T-helper 1 cell treated with Interleukin-12 subunit alpha and Interleukin-12 subunit beta and Interleukin-4 antibody, amounts not matched to agents 30 ng/mL and 1 ng/mL, for 36 hours (primary cell): Measurements from ENCODE around the gene ZDHHC11. TPM values are rescaled to one million over a fixed set of nuclear protein-coding genes. Genes with fewer than 3 reads are reported as not detected.
"Not testable (repeated sequence)": the region's sequence is repeated elsewhere in the genome, so short reads cannot be mapped to it uniquely, and the experiment has no call there.

Experiments
- intact Hi-C: fragments of 100-400 bp; cut with micrococcal nuclease; formaldehyde crosslinking; loops from one replicate; pipeline ENCODE4 v1.15.1; 2024
- total RNA-seq: library from RNA; stranded (reverse); gene quantifications from 2 replicates; pipeline ENCODE4 v1.2.3, GENCODE V29; 2022

ZDHHC11 gene
- total RNA-seq, 1 donor from 2014 or later = 26.9 TPM

GRCh38 chr5:763397-763796, 87.4 kb downstream of the ZDHHC11 start:
- intact Hi-C loops = no loop called here

GRCh38 chr5:762996-763395, 87.8 kb downstream of the ZDHHC11 start:
- intact Hi-C loops = not testable (repeated sequence)

DNA sequence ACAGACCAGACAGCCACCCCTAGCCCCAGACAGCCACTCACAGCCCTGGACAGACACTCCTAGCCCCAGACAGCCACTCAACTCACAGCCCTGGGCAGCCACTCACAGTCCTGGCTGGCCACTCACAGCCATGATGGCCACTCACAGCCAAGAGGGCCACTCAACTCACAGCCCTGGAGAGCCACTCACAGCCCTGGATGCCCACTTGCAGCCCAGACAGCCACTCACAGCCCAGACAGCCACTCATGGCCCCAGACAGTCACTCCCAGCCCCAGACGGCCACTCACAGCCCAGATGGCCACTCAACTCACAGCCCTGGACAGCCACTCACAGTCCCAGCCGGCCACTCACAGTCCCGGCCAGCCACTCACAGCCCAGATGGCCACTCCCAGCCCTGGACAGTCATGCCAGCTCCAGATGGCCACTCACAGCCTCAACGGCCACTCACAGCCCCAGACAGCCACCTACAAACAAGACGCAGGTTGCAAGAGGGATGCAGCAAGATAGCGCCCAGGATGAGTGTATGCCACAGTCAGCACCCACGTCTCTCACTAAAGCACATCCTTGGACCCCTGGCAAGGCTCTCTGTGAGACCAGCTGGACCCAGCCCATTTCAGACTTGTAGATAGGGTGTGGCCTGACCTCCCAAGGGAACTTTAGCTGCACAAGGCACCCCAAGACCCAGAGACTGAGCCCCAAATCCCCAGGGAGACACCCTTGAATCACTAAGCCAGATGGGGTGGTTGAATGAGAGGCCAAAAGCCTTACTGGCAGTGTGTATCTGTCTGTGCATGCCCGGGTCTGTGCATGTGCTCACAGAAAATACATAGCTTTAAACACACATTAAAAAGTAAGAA, 88.7 kb downstream of the ZDHHC11 start:
- intact Hi-C loops = no loop called here

DNA sequence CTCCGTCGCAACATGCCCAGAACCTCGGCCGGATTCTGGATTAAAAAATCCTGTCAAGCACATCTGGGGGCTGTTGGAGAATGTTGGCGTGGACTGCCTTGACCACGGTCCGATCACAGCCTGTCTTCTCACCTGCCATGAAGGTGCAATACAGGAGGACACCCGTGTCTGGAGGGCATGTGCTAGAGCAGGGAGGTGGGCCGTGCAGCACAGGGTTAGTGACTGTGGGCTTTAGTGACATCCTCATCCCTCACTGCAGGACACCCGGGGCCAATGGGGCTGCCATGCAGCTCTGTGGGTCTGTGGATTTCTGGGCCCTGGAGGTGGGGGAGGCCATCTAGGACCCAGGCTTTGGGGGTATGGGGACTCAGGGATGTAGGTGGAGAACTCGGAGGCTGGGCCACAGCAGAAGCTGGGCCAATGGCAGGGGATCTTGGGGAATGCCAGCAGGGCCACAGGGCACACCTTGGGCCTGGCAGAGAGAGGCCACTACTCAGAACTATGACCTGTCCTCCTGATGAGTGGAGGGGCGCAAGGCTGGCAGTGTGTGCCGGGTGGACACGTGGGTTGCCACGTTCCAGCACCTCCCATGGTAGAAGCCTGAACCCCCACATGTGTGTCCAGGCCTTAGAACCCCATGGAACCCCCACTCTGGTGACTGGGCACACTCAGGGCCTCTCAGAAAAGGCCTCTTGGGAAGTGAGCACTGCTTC, 89.6 kb downstream of the ZDHHC11 start:
- intact Hi-C loops = no loop called here

- intact Hi-C loops = no loop called here
Measured at GRCh38 chr5:760363-761058, 90.3 kb downstream of the ZDHHC11 start.

DNA sequence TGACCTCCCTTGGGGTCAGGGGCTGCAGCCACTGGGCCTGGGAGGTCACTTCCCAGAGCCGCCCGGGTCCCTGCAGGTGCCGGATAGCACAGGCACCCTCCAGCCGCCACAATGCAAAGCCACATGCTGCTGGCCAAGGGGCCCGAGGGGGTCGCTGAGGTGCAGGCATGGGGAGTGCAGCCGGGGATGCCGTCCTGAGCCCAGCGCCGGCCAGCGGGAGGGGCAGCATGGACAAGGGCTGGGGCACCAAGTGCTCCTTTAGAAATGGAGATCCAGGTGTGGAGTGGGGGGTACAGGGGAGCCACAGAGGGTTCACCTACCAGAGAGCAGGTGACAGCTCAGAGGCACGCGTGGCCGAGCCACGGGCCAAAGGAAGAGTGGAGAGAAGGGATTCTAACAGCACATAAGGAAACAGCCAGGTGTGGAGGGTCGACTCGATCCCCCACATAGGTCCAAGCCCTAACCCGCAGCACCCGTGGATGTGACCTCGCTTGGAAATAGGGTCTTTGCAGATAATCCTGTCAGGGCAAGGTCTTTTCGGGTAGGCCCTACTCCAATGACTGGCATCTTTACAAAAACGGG, 90.9 kb downstream of the ZDHHC11 start:
- intact Hi-C loops = loop anchor here (5.0 kb wide), 1 partner anchor 87 kb away; no protein-coding TSS in a partner anchor

DNA sequence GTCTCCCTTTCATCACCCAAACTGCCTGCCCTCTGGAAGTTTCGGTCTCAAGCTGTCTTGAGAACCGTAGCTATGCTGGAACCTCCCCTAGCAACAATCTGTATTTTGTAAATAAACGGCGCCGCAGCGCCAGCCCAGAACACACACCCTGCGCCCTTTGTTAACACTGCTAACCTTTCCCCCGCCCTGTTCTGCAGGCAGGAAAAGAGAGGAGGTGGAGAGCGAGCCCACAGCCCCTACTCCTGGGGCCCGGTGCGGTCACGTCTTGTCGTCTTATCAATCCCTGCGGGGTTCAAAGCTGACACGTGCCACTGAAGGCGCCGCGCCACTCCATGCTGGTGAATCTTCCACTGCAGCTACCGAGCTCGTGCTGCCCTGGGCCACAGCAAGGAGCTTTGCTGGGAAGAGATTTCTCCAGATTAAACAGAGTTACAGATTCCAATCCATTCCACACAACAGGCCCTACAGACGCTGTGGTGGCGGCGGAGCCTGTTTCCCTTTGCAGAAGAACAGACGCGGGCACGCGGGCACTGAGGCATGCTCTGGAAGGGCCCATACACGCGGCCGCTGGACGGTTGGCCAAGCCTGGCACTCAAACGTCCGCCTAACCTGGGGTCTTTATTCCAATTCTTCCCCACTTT, 91.6 kb downstream of the ZDHHC11 start:
- intact Hi-C loops = loop anchor here (5.0 kb wide), 1 partner anchor 88 kb away; no protein-coding TSS in a partner anchor

GRCh38 chr5:758698-759053, 92.1 kb downstream of the ZDHHC11 start:
- intact Hi-C loops = loop anchor here (5.0 kb wide), 1 partner anchor 89 kb away; no protein-coding TSS in a partner anchor

GRCh38 chr5:757931-758697, 92.7 kb downstream of the ZDHHC11 start:
- intact Hi-C loops = loop anchor here (5.0 kb wide), 1 partner anchor 89 kb away; no protein-coding TSS in a partner anchor

DNA sequence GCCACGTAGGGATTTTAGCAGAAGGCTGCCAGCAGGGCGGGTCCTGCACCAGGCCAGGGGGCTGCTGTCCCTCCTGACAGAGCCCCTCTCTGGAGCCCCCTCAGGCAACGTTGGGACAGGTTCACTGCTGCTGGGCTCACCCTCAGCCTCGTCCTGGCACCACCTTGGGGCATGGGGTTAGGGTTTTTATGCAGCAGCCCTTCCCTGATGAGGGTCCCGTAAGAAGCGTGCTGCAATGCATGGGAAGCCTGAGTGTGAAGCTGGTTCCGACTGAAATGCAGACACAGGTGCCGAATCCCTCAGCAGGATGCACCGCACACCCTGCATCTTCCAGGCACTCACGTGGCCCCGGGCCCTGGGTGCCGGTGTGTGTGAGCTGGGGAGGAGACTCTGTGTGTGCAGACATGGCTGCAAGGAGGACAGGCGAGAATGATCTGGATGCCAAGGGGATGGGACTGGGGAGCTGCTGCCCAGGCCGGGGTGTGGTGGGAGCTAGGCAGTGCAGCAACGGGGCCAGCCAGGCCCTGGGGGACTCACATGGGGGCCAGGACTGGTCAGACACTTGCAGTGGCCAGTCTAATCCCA, 93.3 kb downstream of the ZDHHC11 start:
- intact Hi-C loops = loop anchor here (5.0 kb wide), 1 partner anchor 90 kb away; no protein-coding TSS in a partner anchor

- intact Hi-C loops = loop anchor here (5.0 kb wide), 1 partner anchor 90 kb away; no protein-coding TSS in a partner anchor
Measured at GRCh38 chr5:756865-757345, 93.9 kb downstream of the ZDHHC11 start.

DNA sequence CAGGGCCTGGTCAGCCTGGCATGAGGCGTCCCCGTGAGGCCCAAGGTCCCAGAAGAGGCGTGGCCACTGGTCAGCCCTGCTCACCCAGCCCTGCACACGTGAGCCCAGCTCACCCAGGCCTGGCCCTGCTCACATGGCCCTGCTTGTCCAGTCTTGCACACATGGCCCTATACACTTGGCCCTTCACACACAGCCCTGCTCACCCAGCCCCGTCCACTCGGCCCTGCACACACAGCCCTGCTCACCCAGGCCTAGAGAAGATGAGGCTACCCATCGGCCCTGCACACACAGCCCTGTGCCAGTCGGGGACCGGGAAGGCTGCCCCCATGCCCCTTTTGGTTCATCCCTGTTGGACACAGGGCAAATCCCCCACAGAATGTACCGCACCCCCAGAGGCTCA, 94.6 kb downstream of the ZDHHC11 start:
- intact Hi-C loops = loop anchor here (5.0 kb wide), 1 partner anchor 91 kb away; no protein-coding TSS in a partner anchor

- intact Hi-C loops = not testable (repeated sequence)
Measured at GRCh38 chr5:754143-754632, 96.6 kb downstream of the ZDHHC11 start.

DNA sequence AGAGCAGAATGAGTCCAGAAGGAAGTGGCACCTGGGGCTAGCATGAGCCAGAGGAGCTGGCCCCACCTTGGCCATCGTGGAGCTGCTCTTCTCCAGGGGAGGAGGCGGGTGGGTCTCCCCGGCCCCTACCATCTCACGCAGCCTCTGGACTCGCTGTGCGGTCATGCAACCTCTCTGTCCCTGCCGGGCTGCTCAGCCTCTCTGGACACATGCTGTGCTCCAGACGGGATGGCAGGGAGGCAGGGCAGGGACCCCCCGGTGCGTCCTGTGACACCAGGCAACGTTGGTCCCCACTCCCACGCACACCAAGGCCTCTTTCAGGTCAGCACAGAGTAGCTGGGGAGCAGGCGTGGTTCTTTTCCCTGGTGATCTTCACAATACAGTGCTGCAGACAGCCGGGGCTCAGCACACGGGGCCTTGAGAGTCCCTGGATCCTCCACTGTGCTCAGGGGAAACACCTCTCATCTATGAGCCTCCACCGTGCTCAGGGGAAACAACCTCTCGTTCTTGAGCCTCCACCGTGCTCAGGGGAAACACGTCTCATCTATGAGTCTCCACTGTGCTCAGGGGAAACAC, 97.1 kb downstream of the ZDHHC11 start:
- intact Hi-C loops = not testable (repeated sequence)

GRCh38 chr5:752532-753115, 98.2 kb downstream of the ZDHHC11 start:
- intact Hi-C loops = not testable (repeated sequence)

DNA sequence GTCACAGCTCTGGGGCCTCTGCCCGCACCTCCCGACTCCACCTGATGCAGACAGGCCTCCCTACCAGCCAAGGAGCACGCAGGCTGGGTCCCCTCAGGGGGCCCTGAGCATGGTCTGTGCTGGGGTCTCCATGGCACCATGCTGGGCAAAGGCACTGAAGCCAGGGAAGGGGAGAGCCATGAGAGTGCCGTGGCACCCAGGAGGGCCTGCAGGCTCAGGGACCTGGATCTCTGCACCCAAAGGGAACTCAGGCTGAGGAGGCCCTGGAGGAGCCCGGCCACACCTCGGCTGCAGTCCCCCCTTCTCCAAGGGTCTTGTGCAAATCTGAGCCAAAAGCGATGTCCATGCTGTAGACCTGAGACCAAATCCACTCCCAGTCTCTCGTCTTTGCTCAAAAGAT, 98.8 kb downstream of the ZDHHC11 start:
- intact Hi-C loops = not testable (repeated sequence)

GRCh38 chr5:751496-751895, 99.3 kb downstream of the ZDHHC11 start:
- intact Hi-C loops = no loop called here

- intact Hi-C loops = not testable (repeated sequence)
Measured at GRCh38 chr5:750226-750625, 100.6 kb downstream of the ZDHHC11 start.
